Activated T-helper 1 cell treated with Interleukin-2 at 50 U/mL for 16 hours (primary cell): ENCODE results near the gene BRAP.
"Not testable (repeated sequence)": the region's sequence is repeated elsewhere in the genome, so short reads cannot be mapped to it uniquely, and the experiment has no call there.

Experiments used
- DNase-seq: peaks from one replicate; pipeline ENCODE4 v3.0.0-alpha.2; 2020; ENCODE audit warnings: low read depth

Gene BRAP

DNA sequence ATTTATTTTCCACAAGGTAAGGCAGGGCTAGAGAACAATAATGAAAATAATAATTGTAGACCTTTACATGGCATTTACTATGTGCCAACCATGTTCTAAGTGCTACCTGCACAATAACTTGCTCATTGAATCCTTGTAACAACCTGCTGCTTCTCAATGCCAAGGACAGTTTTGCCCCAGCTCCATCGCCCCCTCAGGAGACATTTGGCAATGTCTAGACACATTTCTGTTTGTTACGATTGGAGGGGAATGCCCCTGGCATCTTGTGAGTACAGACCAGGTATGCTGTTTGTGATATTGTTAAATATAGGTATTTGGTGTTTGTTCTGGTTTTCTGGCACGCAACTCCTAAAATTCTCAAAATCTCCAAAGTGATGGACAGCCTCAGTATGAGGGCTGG lies 78.5 kb downstream of the BRAP start:
- DNase-seq: no peak

DNA sequence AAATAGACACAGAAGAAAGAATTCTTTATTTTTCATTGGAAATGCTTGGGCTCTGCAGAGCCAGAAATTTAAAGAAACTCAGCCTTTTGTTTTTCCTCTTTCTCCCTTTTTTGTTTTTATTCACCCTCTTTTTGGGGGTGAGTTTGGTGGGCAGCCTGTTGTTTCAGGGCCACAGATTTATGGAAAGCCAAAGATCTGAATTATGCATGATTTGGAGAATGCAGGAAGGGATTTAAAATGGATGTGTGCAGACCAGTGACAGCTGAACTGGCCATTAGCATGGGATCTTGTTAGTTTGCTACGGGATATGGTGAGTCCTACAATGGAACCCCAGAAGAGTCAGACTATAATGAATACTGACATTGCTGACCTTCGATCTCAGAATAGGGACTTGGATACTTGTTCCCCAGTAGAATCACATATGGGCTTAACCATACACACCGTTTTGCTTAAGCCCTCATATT lies 79.0 kb downstream of the BRAP start:
- DNase-seq: no peak

GRCh38 chr12:111605911-111606766 lies 79.6 kb downstream of the BRAP start:
- no peak for DNase-seq

GRCh38 chr12:111602857-111603256 lies 82.9 kb downstream of the BRAP start:
- DNase-seq: not testable (repeated sequence)

- DNase-seq: no peak
Observed at GRCh38 chr12:111602348-111602747, 83.4 kb downstream of the BRAP start.

- not testable (repeated sequence) for DNase-seq
Observed at GRCh38 chr12:111600986-111601385, 84.8 kb downstream of the BRAP start.

GRCh38 chr12:111600205-111600642 lies 85.5 kb downstream of the BRAP start:
- no peak for DNase-seq

DNA sequence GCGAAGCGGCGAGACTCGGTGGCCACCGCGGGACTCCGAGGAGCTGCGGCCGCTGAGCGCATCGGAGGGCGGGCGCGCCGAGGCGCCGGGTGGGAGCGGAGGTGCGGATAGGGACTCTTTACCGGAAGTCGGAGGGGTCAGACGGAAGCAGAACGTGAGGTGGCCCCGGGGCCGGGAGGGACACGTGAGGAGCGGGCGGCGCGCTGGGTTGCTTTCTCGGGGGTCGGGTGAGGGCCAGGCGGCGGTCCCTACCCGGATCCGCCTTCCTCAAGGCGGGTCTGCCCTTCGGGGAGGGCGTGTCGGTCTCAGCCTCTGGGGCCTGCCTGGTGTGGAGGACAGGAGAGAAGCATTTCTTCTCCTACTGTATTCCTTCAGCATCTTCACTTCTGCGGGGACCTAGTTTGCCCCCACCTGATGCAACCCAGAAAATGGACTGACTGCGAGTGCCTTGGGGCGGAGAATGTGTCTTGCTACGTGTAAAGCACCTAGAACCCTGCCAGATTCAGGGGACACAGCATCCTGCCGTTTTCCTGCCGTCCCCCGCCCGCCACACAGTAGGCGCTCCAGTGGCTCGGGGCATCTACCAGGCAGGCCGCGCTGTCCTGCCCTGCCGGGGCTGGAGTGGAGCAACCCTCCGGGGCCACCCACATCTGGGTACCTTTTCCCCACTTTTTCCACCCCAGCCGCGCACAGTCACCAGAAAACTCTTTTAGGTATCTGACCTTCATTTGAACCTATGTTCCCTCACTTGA lies 86.1 kb downstream of the BRAP start:
- DNase-seq: peak; percentile 74

GRCh38 chr12:111598637-111599452 lies 86.9 kb downstream of the BRAP start, which contains the start of gene ATXN2:
ATXN2 (minus strand) TSS chr12:111599315; CDS start chr12:111599034, 281 bp downstream.
- peak; percentile 56 for DNase-seq

GRCh38 chr12:111597831-111598636 lies 87.7 kb downstream of the BRAP start:
- DNase-seq: peak; percentile 2

- DNase-seq: no peak
Observed at GRCh38 chr12:111596985-111597830, 88.5 kb downstream of the BRAP start.

- not testable (repeated sequence) for DNase-seq
Observed at GRCh38 chr12:111595341-111595835, 90.4 kb downstream of the BRAP start.
